ENCODE results near the gene REXO4. TPM values are rescaled to one million over a fixed set of nuclear protein-coding genes. Genes with fewer than 3 reads are reported as not detected.

Gene REXO4
- total and polyA plus RNA-seq, 5 donors from 2014 or later, result 9.8 to 19.4 (median 16.3) TPM

DNA sequence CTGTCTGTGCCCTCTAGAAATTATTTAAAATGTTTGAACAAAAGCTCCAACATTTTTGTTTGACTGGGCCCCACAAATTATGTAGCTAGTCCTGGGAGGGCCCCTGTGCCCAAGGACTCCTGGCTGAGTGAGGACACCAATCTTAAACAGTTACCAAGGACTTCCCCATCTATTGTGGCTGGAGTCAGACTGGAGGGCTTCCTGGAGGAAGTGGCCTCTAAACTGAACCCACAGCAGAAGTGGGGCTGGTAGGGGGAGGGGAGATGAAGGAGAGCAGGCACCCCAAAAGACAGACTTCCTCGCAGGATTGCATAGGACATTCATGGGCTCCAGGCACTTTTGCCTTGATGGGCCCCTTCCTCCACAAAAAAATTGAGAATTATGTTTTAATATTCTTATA lies 12.4 kb upstream of the REXO4 start:
- no peak overlapping the region for H3K27ac Mint-ChIP-seq
- DNase-seq, result no peak
- ATAC-seq (ENCODE audit: low read depth in 2 of 2), result no peak
- H3K27ac ChIP-seq (ENCODE audit: insufficient read depth, low read length, poor library complexity, severe bottlenecking), result no peak overlapping the region
- no peaks in the 10 kb centered on the region for H3K4me1 ChIP-seq (ENCODE audit: control insufficient read depth, insufficient read depth, low read length, poor library complexity, severe bottlenecking)
- H3K4me3 Mint-ChIP-seq, result no peak overlapping the region
- H3K9me3 ChIP-seq (ENCODE audit: control insufficient read depth in 2 of 2, low read length in 2 of 2), result no peaks in the 10 kb centered on the region
- peaks cover 0 to 2% (median 0%) of the 10 kb centered on the region in 7 donors for H3K9me3 Mint-ChIP-seq
- peaks cover 0 to 9% (median 1%) of the 10 kb centered on the region in 4 donors for H3K4me1 Mint-ChIP-seq
- H3K27me3 ChIP-seq (ENCODE audit: control insufficient read depth, insufficient read depth, low read length), result no peaks in the 10 kb centered on the region
- no peak overlapping the region for H3K4me3 ChIP-seq (ENCODE audit: low read depth, low read length)
- no peaks in the 10 kb centered on the region for H3K36me3 ChIP-seq (ENCODE audit: control insufficient read depth, insufficient read depth, low read length)
- H3K27me3 Mint-ChIP-seq, result peaks cover 34% of the 10 kb centered on the region
- H3K36me3 Mint-ChIP-seq, result no peaks in the 10 kb centered on the region

- no peaks in the 10 kb centered on the region for H3K36me3 ChIP-seq (ENCODE audit: control insufficient read depth, insufficient read depth, low read length)
- Mint-ChIP-seq H3K4me3 (no peak overlapping the region), H3K27me3 (peaks cover 34% of the 10 kb centered on the region), H3K9me3 (peaks cover 0 to 2% (median 0%) of the 10 kb centered on the region in 7 donors), H3K27ac (no peak overlapping the region), H3K36me3 (no peaks in the 10 kb centered on the region), H3K4me1 (peaks cover 0 to 9% (median under 1%) of the 10 kb centered on the region in 4 donors)
- H3K4me1 ChIP-seq (ENCODE audit: control insufficient read depth, insufficient read depth, low read length, poor library complexity, severe bottlenecking), result no peaks in the 10 kb centered on the region
- H3K9me3 ChIP-seq (ENCODE audit: control insufficient read depth in 2 of 2, low read length in 2 of 2), result no peaks in the 10 kb centered on the region
- no peak overlapping the region for H3K4me3 ChIP-seq (ENCODE audit: low read depth, low read length)
- DNase-seq, result no peak
- ATAC-seq (ENCODE audit: low read depth in 2 of 2), result peak; percentile 34 to 37
- no peaks in the 10 kb centered on the region for H3K27me3 ChIP-seq (ENCODE audit: control insufficient read depth, insufficient read depth, low read length)
- H3K27ac ChIP-seq (ENCODE audit: insufficient read depth, low read length, poor library complexity, severe bottlenecking), result no peak overlapping the region
Measured at GRCh38 chr9:133429641-133430161, 11.9 kb upstream of the REXO4 start.

- H3K9me3 Mint-ChIP-seq, result peaks cover 0 to 2% (median 0%) of the 10 kb centered on the region in 7 donors
- H3K27ac ChIP-seq (ENCODE audit: insufficient read depth, low read length, poor library complexity, severe bottlenecking), result no peak overlapping the region
- DNase-seq (no peak), ATAC-seq (ENCODE audit: low read depth in 2 of 2) (no peak)
- H3K27ac Mint-ChIP-seq, result no peak overlapping the region
- no peaks in the 10 kb centered on the region for H3K4me1 ChIP-seq (ENCODE audit: control insufficient read depth, insufficient read depth, low read length, poor library complexity, severe bottlenecking)
- H3K4me3 Mint-ChIP-seq, result no peak overlapping the region
- H3K4me1 Mint-ChIP-seq, result peaks cover 0 to 9% (median 0%) of the 10 kb centered on the region in 4 donors
- no peaks in the 10 kb centered on the region for H3K9me3 ChIP-seq (ENCODE audit: control insufficient read depth in 2 of 2, low read length in 2 of 2)
- H3K27me3 ChIP-seq (ENCODE audit: control insufficient read depth, insufficient read depth, low read length), result no peaks in the 10 kb centered on the region
- H3K4me3 ChIP-seq (ENCODE audit: low read depth, low read length), result no peak overlapping the region
- no peaks in the 10 kb centered on the region for H3K36me3 ChIP-seq (ENCODE audit: control insufficient read depth, insufficient read depth, low read length)
- peaks cover 37% of the 10 kb centered on the region for H3K27me3 Mint-ChIP-seq
- H3K36me3 Mint-ChIP-seq, result no peaks in the 10 kb centered on the region
Measured at GRCh38 chr9:133429214-133429613, 11.4 kb upstream of the REXO4 start.

- no peak overlapping the region for H3K4me3 Mint-ChIP-seq
- peaks cover 0 to 9% (median 0%) of the 10 kb centered on the region in 4 donors for H3K4me1 Mint-ChIP-seq
- no peak for ATAC-seq (ENCODE audit: low read depth in 2 of 2)
- Histone ChIP-seq H3K4me1 (ENCODE audit: control insufficient read depth, insufficient read depth, low read length, poor library complexity, severe bottlenecking) (no peaks in the 10 kb centered on the region), H3K9me3 (ENCODE audit: control insufficient read depth in 2 of 2, low read length in 2 of 2) (no peaks in the 10 kb centered on the region), H3K36me3 (ENCODE audit: control insufficient read depth, insufficient read depth, low read length) (no peaks in the 10 kb centered on the region), H3K4me3 (ENCODE audit: low read depth, low read length) (no peak overlapping the region), H3K27me3 (ENCODE audit: control insufficient read depth, insufficient read depth, low read length) (no peaks in the 10 kb centered on the region), H3K27ac (ENCODE audit: insufficient read depth, low read length, poor library complexity, severe bottlenecking) (no peak overlapping the region)
- H3K27ac Mint-ChIP-seq, result no peak overlapping the region
- H3K36me3 Mint-ChIP-seq, result no peaks in the 10 kb centered on the region
- no peak for DNase-seq
- H3K27me3 Mint-ChIP-seq, result peaks cover 40% of the 10 kb centered on the region
- peaks cover 0 to under 1% (median 0%) of the 10 kb centered on the region in 7 donors for H3K9me3 Mint-ChIP-seq
Measured at GRCh38 chr9:133428617-133429101, 10.8 kb upstream of the REXO4 start.

- ATAC-seq (ENCODE audit: low read depth in 2 of 2) (no peak), DNase-seq (no peak)
- Histone ChIP-seq H3K4me1 (ENCODE audit: control insufficient read depth, insufficient read depth, low read length, poor library complexity, severe bottlenecking) (no peaks in the 10 kb centered on the region), H3K36me3 (ENCODE audit: control insufficient read depth, insufficient read depth, low read length) (no peaks in the 10 kb centered on the region), H3K4me3 (ENCODE audit: low read depth, low read length) (no peak overlapping the region), H3K27ac (ENCODE audit: insufficient read depth, low read length, poor library complexity, severe bottlenecking) (no peak overlapping the region), H3K9me3 (ENCODE audit: control insufficient read depth in 2 of 2, low read length in 2 of 2) (no peaks in the 10 kb centered on the region), H3K27me3 (ENCODE audit: control insufficient read depth, insufficient read depth, low read length) (no peaks in the 10 kb centered on the region)
- Mint-ChIP-seq H3K27me3 (peaks cover 40% of the 10 kb centered on the region), H3K4me1 (peaks cover 0 to 9% (median 0%) of the 10 kb centered on the region in 4 donors), H3K9me3 (no peaks in the 10 kb centered on the region), H3K36me3 (no peaks in the 10 kb centered on the region), H3K4me3 (peak overlapping the region in 3 of 4 donors; percentile 20 to 43 (median 22)), H3K27ac (no peak overlapping the region)
Measured at GRCh38 chr9:133427658-133428348, 10.0 kb upstream of the REXO4 start.

- H3K27ac ChIP-seq (ENCODE audit: insufficient read depth, low read length, poor library complexity, severe bottlenecking), result no peak overlapping the region
- no peak overlapping the region for H3K4me3 ChIP-seq (ENCODE audit: low read depth, low read length)
- no peak for ATAC-seq (ENCODE audit: low read depth in 2 of 2)
- H3K36me3 ChIP-seq (ENCODE audit: control insufficient read depth, insufficient read depth, low read length), result no peaks in the 10 kb centered on the region
- Mint-ChIP-seq H3K27me3 (peaks cover 34% of the 10 kb centered on the region), H3K9me3 (no peaks in the 10 kb centered on the region), H3K4me1 (peaks cover 0 to 16% (median 3%) of the 10 kb centered on the region in 4 donors), H3K27ac (no peak overlapping the region), H3K4me3 (no peak overlapping the region), H3K36me3 (no peaks in the 10 kb centered on the region)
- H3K9me3 ChIP-seq (ENCODE audit: control insufficient read depth in 2 of 2, low read length in 2 of 2), result no peaks in the 10 kb centered on the region
- no peak for DNase-seq
- H3K4me1 ChIP-seq (ENCODE audit: control insufficient read depth, insufficient read depth, low read length, poor library complexity, severe bottlenecking), result no peaks in the 10 kb centered on the region
- H3K27me3 ChIP-seq (ENCODE audit: control insufficient read depth, insufficient read depth, low read length), result no peaks in the 10 kb centered on the region
Measured at GRCh38 chr9:133426011-133426410, 8.2 kb upstream of the REXO4 start.

DNA sequence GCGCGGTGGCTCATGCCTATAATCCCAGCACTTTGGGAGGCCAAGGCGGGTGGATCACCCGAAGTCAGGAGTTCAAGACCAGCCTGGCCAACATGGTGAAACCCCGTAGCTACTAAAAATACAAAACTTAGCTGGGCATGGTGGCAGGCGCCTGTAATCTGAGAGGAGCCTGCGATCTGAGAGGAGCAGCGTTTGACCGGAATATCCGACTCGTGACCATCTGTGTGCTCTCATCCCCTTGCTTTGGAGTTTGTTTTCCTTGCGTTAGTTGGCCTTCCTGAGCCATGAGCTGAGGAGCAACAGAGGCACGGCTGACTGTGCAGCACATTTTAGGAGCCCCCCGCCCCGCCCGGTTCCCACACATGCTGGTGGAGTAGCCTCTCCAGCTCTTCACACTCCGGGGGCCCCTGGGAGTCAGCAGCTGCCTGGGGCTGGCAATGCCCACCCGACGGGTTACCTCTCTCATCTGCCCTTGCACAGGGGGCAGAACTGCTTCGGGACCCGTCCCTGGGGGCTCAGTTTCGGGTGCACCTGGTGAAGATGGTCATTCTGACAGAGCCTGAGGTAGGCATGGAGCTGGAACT lies 7.3 kb upstream of the REXO4 start:
- Mint-ChIP-seq H3K27me3 (peaks cover 25% of the 10 kb centered on the region), H3K27ac (no peak overlapping the region), H3K9me3 (no peaks in the 10 kb centered on the region), H3K4me1 (peaks cover 0 to 14% (median 6%) of the 10 kb centered on the region in 4 donors), H3K4me3 (no peak overlapping the region), H3K36me3 (no peaks in the 10 kb centered on the region)
- H3K36me3 ChIP-seq (ENCODE audit: control insufficient read depth, insufficient read depth, low read length), result no peaks in the 10 kb centered on the region
- no peak for ATAC-seq (ENCODE audit: low read depth in 2 of 2)
- no peak overlapping the region for H3K4me3 ChIP-seq (ENCODE audit: low read depth, low read length)
- no peaks in the 10 kb centered on the region for H3K27me3 ChIP-seq (ENCODE audit: control insufficient read depth, insufficient read depth, low read length)
- no peak for DNase-seq
- no peaks in the 10 kb centered on the region for H3K4me1 ChIP-seq (ENCODE audit: control insufficient read depth, insufficient read depth, low read length, poor library complexity, severe bottlenecking)
- H3K9me3 ChIP-seq (ENCODE audit: control insufficient read depth in 2 of 2, low read length in 2 of 2), result no peaks in the 10 kb centered on the region
- H3K27ac ChIP-seq (ENCODE audit: insufficient read depth, low read length, poor library complexity, severe bottlenecking), result no peak overlapping the region

All from CD4-positive, CD25-positive, alpha-beta regulatory T cell (primary cell).